Measurements from ENCODE around the gene CFL1.
A peak's percentile ranks its signal among the peaks of the same experiment; 100 is the strongest.

The CFL1 gene

GRCh38 chr11:65869643-65870306 is 11.8 kb upstream of the CFL1 start:
- no peak for DNase-seq

- DNase-seq: no peak
Measured at GRCh38 chr11:65868907-65869306, 10.9 kb upstream of the CFL1 start.

- peak; percentile 72 for DNase-seq
Measured at GRCh38 chr11:65868076-65868667, 10.2 kb upstream of the CFL1 start.

- peak; percentile 32 for DNase-seq
Measured at GRCh38 chr11:65867284-65868071, 9.5 kb upstream of the CFL1 start.

- DNase-seq: no peak
Measured at GRCh38 chr11:65866509-65867283, 8.7 kb upstream of the CFL1 start.

- DNase-seq: no peak
Measured at GRCh38 chr11:65865550-65866172, 7.7 kb upstream of the CFL1 start.

GRCh38 chr11:65864706-65865471 is 6.9 kb upstream of the CFL1 start:
- no peak for DNase-seq

- DNase-seq: no peak
Measured at GRCh38 chr11:65863889-65864705, 6.1 kb upstream of the CFL1 start.

GRCh38 chr11:65862941-65863888 is 5.2 kb upstream of the CFL1 start:
- no peak for DNase-seq

GRCh38 chr11:65862191-65862735 is 4.3 kb upstream of the CFL1 start:
- no peak for DNase-seq

GRCh38 chr11:65861533-65862183 is 3.7 kb upstream of the CFL1 start:
- no peak for DNase-seq

GRCh38 chr11:65861165-65861505 is 3.2 kb upstream of the CFL1 start:
- peak; percentile 67 for DNase-seq

- DNase-seq: peak; percentile 100
Measured at GRCh38 chr11:65860278-65861164, 2.5 kb upstream of the CFL1 start, which contains the start of gene MUS81. TSS of gene MUS81 (plus strand) at chr11:65860433. CDS start at chr11:65860754, 321 bp downstream.

GRCh38 chr11:65859812-65860277 is 1.9 kb upstream of the CFL1 start:
- no peak for DNase-seq

GRCh38 chr11:65859095-65859811 is 1.3 kb upstream of the CFL1 start:
- DNase-seq: peak; percentile 100

- no peak for DNase-seq
Measured at GRCh38 chr11:65858681-65859087, 704 bp upstream of the CFL1 start.

GRCh38 chr11:65857500-65857852 is 504 bp downstream of the CFL1 start:
- DNase-seq: no peak
